Heart right ventricle (tissue), 16 donors: ENCODE data around the gene CMIP. TPM values are rescaled to one million over a fixed set of nuclear protein-coding genes. Genes with fewer than 3 reads are reported as not detected.

ENCODE experiments used
- ATAC-seq, 8 donors: fragments of 200-7000 bp; cut with Tn5 transposase; one replicate each; pipeline ENCODE4 v1.9.1; 2020; ENCODE audit warnings: mild to moderate bottlenecking in 8 of 8, moderate library complexity in 8 of 8, moderate number of reproducible peaks in 1 of 8
- DNase-seq, 2 donors: peaks; one replicate each; pipeline ENCODE4 v3.0.0-alpha.2; 2020
- H3K27ac ChIP-seq, 10 donors: fragments of 200-600 bp; sonication (generic) in 2 of 10; one replicate each; pipeline versions ENCODE4 v1.5.0 to v1.8.0; 2020 to 2022; ENCODE audit warnings: mild to moderate bottlenecking in 3 of 10
- H3K27me3 ChIP-seq, 7 donors: fragments of 200-600 bp; one replicate each; pipeline ENCODE4 v1.8.0; 2021 to 2022; ENCODE audit warnings: mild to moderate bottlenecking in 2 of 7
- H3K36me3 ChIP-seq, 9 donors: fragments of 200-600 bp; sonication (generic) in 1 of 9; one replicate each; pipeline versions ENCODE4 v1.5.0 to v1.8.0; 2020 to 2022; ENCODE audit warnings: mild to moderate bottlenecking in 2 of 9
- H3K4me1 ChIP-seq, 9 donors: fragments of 200-600 bp; sonication (generic) in 1 of 9; one replicate each; pipeline versions ENCODE4 v1.5.0 to v1.8.0; 2020 to 2022; ENCODE audit warnings: mild to moderate bottlenecking in 4 of 9
- H3K4me3 ChIP-seq, 10 donors: fragments of 200-600 bp; sonication (generic) in 2 of 10; one replicate each; pipeline versions ENCODE4 v1.5.0 to v1.8.0; 2020 to 2022; ENCODE audit warnings: mild to moderate bottlenecking in 7 of 10, moderate library complexity in 2 of 10
- H3K9me3 ChIP-seq, 11 donors: fragments of 200-600 bp in 10 of 11; sonication (generic) in 2 of 11; one replicate each; pipeline versions ENCODE4 v1.5.0 to v1.8.0; 2013 to 2022; ENCODE audit warnings: mild to moderate bottlenecking in 2 of 11, control low read depth in 1 of 11, moderate library complexity in 1 of 11
- CTCF ChIP-seq, 9 donors: fragments of 200-600 bp; sonication (generic) in 2 of 9; IDR thresholded peaks; one replicate each; pipeline versions ENCODE4 v1.5.0 to v1.8.0; 2021 to 2022; ENCODE audit warnings: antibody characterized with exemption in 9 of 9, mild to moderate bottlenecking in 5 of 9, moderate library complexity in 1 of 9
- WGBS, 2 donors: extraction: QIAGEN DNeasy Blood & Tissue Kit; methylation state at CpG; one replicate each; pipeline ENCODE4 v1.1.7; 2013; ENCODE audit warnings: inconsistent platforms in 1 of 2; 5-methylcytosine and 5-hydroxymethylcytosine counted together
- intact Hi-C, 10 donors: fragments of 100-400 bp; cut with DNase I; formaldehyde crosslinking; loops; one replicate each; pipeline versions ENCODE4 v1.11.1 to v1.14.2; 2022
- polyA plus RNA-seq, 2 donors: library from polyadenylated mRNA; stranded (reverse); fragments of 200-250 nt; gene quantifications; one replicate each; pipeline ENCODE4 v1.2.3, GENCODE V29; 2013
- total RNA-seq, 10 donors: library from RNA; stranded (reverse); fragmentation: NEBNext Ultra II Directional in 3 of 10; extraction: Animal tissue kit (Norgen Biotek cat#: 25700) in 3 of 10; gene quantifications; one replicate each; pipeline versions ENCODE4 v1.2.1 to v1.2.4, GENCODE V29; 2021 to 2023
- donor health status: Arrhythmogenic right ventricular cardiomyopathy.
- donor health status: ischemic (EF 13 %, LVEDD 7.1; RV severe dilation, severe dysfunction).
- donor health status: healthy with polysubstance abuse.
- donor health status: DM: no; HTN: yes; CAD: no.
- donor health status: DM: no; HTN: no; CAD: no.
- donor health status: ischemic (EF 25% LVEDD 6.9; RV normal size, moderate dysfunction).
- donor health status: ischemic (EF 25% LVEDD 5.7; RV mildly dilated, moderate dysfunction).
- donor health status: healthy.
- donor health status: DM: yes; HTN: yes; CAD: no.
- donor health status: Ischemic cardiomyopathy.
- donor health status: ischemic (EF 35%, LVEDD 5.7; RV mildly dilated, moderate dysfunction).
- donor health status: nonischemic (EF 11% LVEDD 7.7; RV severe dilation, severe dysfunction).
- donor health status: DM: yes; HTN: yes; CAD: no.
- donor health status: PGD.
- donor health status: ischemic (EF 29% LVEDD 5.4; RV normal size, mild dysfunction).
- donor health status: nonischemic (EF 23%, LVEDD 6.1; RV moderate dilation, normal function).

CMIP gene
- total and polyA plus RNA-seq, 12 donors = 5.4 to 32.8 (median 13.0) TPM

DNA sequence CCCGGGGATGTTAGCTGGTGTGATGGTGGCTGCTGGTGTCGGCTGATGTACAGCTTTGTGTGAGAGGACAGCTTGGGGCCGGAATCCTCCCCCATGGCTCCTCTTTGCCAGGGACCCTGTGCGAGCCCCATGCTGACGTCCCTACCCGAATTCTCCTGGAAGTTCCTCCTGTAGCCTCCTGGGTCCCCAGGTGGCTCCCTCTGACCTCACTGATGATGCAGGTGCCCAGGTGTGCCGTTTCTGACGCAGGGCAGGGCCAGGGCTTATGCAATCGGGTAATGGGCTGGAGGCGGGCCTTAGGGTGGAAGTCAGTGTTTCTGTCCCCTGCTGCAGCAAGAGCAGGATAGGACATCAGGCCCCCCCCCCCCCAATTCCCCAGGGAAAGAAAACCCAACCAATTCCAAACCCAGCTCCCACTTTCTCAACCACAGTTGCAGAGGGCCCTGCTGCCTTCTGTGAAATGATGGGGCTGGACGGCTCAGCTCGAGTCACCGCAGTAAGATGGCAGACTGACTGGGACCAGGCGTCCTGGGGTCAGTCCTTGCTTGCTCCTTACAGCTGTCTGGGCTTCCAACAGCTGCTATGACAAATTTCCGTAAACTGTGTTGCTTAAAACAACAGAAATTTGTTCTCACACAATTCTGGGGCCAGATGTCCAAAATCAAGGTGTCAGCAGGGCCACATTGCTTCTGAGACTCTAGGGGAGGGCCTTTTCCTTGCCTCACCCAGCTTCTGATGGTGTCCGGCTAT lies 195.5 kb downstream of the CMIP start:
- Histone ChIP-seq H3K27me3 (no peaks in the 10 kb centered on the region), H3K36me3 (peaks cover 0 to 9% (median 0%) of the 10 kb centered on the region in 9 donors), H3K27ac (no peak overlapping the region), H3K4me1 (peaks cover 0 to 33% (median 14%) of the 10 kb centered on the region in 9 donors), H3K9me3 (no peaks in the 10 kb centered on the region), H3K4me3 (no peak overlapping the region)
- intact Hi-C loops = no loop called here
- DNase-seq = no peak
- no peak for TF ChIP-seq CTCF (IDR thresholded peaks at IDR 0.05)
- 84 to 89% methylated on average over 16 of the region's 16 CpGs for WGBS, 2 donors
- no peak for ATAC-seq

DNA sequence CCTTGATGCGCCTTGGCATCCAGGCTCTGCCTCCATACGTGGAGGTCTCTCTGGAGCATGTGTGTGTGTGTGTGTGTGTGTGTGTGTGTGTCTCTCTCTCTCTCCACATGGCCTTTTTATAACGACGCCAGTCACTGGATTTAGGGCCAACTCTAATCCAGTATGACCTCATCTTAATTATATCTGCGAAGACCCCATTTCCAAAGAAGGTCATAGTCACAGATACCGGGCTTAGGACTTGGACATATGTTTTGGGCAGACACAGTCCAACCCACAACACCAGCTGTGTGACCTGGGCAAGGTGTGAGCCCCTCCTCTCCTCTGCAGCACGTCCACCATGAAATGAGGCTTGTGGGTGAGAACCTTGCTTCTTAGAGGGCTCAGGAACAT lies 196.1 kb downstream of the CMIP start:
- no peak for TF ChIP-seq CTCF (IDR thresholded peaks at IDR 0.05)
- Histone ChIP-seq H3K4me3 (no peak overlapping the region), H3K36me3 (peaks cover 0 to 9% (median 0%) of the 10 kb centered on the region in 9 donors), H3K4me1 (peaks cover 0 to 35% (median 20%) of the 10 kb centered on the region in 9 donors), H3K27me3 (no peaks in the 10 kb centered on the region), H3K27ac (no peak overlapping the region), H3K9me3 (no peaks in the 10 kb centered on the region)
- ATAC-seq (no peak), DNase-seq (no peak)
- intact Hi-C loops = no loop called here
- 92% methylated on average over 7 of the region's 7 CpGs for WGBS, 2 donors

- intact Hi-C loops = no loop called here
- Histone ChIP-seq H3K4me1 (peaks cover 0 to 38% (median 17%) of the 10 kb centered on the region in 9 donors), H3K27ac (no peak overlapping the region), H3K4me3 (no peak overlapping the region), H3K27me3 (no peaks in the 10 kb centered on the region), H3K9me3 (no peaks in the 10 kb centered on the region), H3K36me3 (peaks cover 0 to 9% (median 0%) of the 10 kb centered on the region in 9 donors)
- 83 to 85% methylated on average over 18 of the region's 18 CpGs for WGBS, 2 donors
- no peak for TF ChIP-seq CTCF (IDR thresholded peaks at IDR 0.05)
- no peak for DNase-seq
- ATAC-seq = no peak
Measured at GRCh38 chr16:81641395-81642106, 196.9 kb downstream of the CMIP start.

GRCh38 chr16:81642107-81642436 lies 197.5 kb downstream of the CMIP start:
- DNase-seq (no peak), ATAC-seq (no peak)
- Histone ChIP-seq H3K4me1 (peaks cover 0 to 38% (median 15%) of the 10 kb centered on the region in 9 donors), H3K9me3 (no peaks in the 10 kb centered on the region), H3K4me3 (no peak overlapping the region), H3K27me3 (no peaks in the 10 kb centered on the region), H3K27ac (no peak overlapping the region), H3K36me3 (peaks cover 0 to 9% (median 0%) of the 10 kb centered on the region in 9 donors)
- intact Hi-C loops = no loop called here
- TF ChIP-seq CTCF (IDR thresholded peaks at IDR 0.05) = no peak
- 84 to 98% methylated on average over 4 of the region's 4 CpGs for WGBS, 2 donors
